Smooth muscle cell (in vitro differentiated cells): ENCODE measurements around the gene WIPF3. TPM values are rescaled to one million over a fixed set of nuclear protein-coding genes. Genes with fewer than 3 reads are reported as not detected.

Experiments used
- DNase-seq: peaks from one replicate; lab custom pipeline; 2025; ENCODE audit not compliant: unreplicated experiment; lab: John Stamatoyannopoulos, UW
- H2AFZ ChIP-seq: fragments of 200-600 bp; sonication (generic); 2 replicates; pipeline ENCODE4 v1.6.0; 2016; ENCODE audit warnings: antibody characterized with exemption, low read depth, mild to moderate bottlenecking
- H3F3A ChIP-seq: fragments of 200-600 bp; sonication (generic); 2 replicates; pipeline ENCODE4 v1.6.0; 2017; ENCODE audit warnings: antibody characterized with exemption, low read depth
- H3K27ac ChIP-seq: fragments of 200-600 bp; sonication (generic); 2 replicates; pipeline ENCODE4 v1.5.1; 2016; ENCODE audit warnings: low read depth, mild to moderate bottlenecking
- H3K27me3 ChIP-seq: fragments of 200-600 bp; sonication (generic); 2 replicates; pipeline ENCODE4 v1.6.1; 2016; ENCODE audit warnings: low read depth, mild to moderate bottlenecking
- H3K36me3 ChIP-seq: fragments of 200-600 bp; sonication (generic); 2 replicates; pipeline ENCODE4 v1.5.1; 2016; ENCODE audit warnings: low read depth
- H3K4me1 ChIP-seq: fragments of 200-600 bp; sonication (generic); 2 replicates; pipeline ENCODE4 v1.5.1; 2016; ENCODE audit warnings: low read depth
- H3K4me2 ChIP-seq: fragments of 200-600 bp; sonication (generic); 2 replicates; pipeline ENCODE4 v1.6.0; 2016; ENCODE audit warnings: mild to moderate bottlenecking
- H3K4me3 ChIP-seq: fragments of 200-600 bp; sonication (generic); 2 replicates; pipeline ENCODE4 v1.5.1; 2016; ENCODE audit warnings: mild to moderate bottlenecking
- H3K79me2 ChIP-seq: fragments of 200-600 bp; sonication (generic); 2 replicates; pipeline ENCODE4 v1.6.0; 2016; ENCODE audit warnings: low read depth, mild to moderate bottlenecking
- H3K9ac ChIP-seq: fragments of 200-600 bp; sonication (generic); 2 replicates; pipeline ENCODE4 v1.6.0; 2016; ENCODE audit warnings: low read depth
- H3K9me3 ChIP-seq: fragments of 200-600 bp; sonication (generic); replicated peaks from 2 replicates; pipeline ENCODE4 v1.5.1; 2016; ENCODE audit warnings: low read depth
- H4K20me1 ChIP-seq: fragments of 200-600 bp; sonication (generic); 2 replicates; pipeline ENCODE4 v1.6.0; 2016; ENCODE audit warnings: low read depth
- WGBS: methylation state at CpG from one replicate; pipeline ENCODE4 v1.1.7; 2016; ENCODE audit warnings: low lambda C conversion rate; 5-methylcytosine and 5-hydroxymethylcytosine counted together
- polyA plus RNA-seq: library from polyadenylated mRNA; unstranded; fragments of >200 nt; fragmentation: Nextera tagmentation; extraction: Ambion mirVana; gene quantifications from 2 replicates; pipeline ENCODE4 v1.2.1, GENCODE V29; 2016
- total RNA-seq: library from RNA; depleted of rRNA; stranded (reverse); fragments of >200 nt; gene quantifications from 2 replicates; pipeline ENCODE4 v1.2.3, GENCODE V29; 2014
- TF ChIP-seq, protein P1 (sequence below): fragments of 200-600 bp; sonication (generic); IDR thresholded peaks from 2 replicates; pipeline ENCODE4 v1.5.1; 2017; ENCODE audit warnings: borderline replicate concordance, mild to moderate bottlenecking, antibody characterized with exemption; ENCODE audit not compliant: insufficient read depth, poor library complexity, severe bottlenecking

Gene WIPF3
- total and polyA plus RNA-seq, 2 experiments from 2014 or later = 0.22 TPM; not detected in 1

DNA sequence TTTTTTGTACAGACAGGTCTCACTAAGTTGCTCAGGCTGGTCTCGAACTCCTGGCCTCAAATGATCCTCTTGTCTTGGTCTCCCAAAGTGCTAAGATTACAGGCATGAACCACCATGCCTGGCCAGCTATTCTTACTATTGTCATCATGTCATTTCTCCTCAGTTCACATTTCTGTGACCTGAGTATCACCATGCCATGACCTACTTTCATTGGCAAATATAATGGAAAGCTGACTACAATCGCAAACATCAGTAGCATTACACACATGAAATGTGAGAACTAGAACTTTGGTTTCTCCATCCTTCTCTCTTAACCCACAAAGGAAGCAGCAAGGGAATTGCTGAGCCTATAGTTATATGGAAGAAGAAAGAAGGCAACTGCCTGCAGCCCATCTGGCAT is 26.0 kb upstream of the WIPF3 start:
- Histone ChIP-seq H3K9ac (no peak overlapping the region), H3F3A (no peaks in the 10 kb centered on the region), H3K4me2 (no peak overlapping the region), H3K79me2 (no peaks in the 10 kb centered on the region), H3K9me3 (no peaks in the 10 kb centered on the region), H2AFZ (no peak overlapping the region), H3K27me3 (peaks cover 22% of the 10 kb centered on the region), H3K4me1 (no peaks in the 10 kb centered on the region), H3K36me3 (no peaks in the 10 kb centered on the region), H3K4me3 (no peak overlapping the region), H4K20me1 (no peaks in the 10 kb centered on the region), H3K27ac (no peak overlapping the region)
- TF ChIP-seq, protein P1, sequence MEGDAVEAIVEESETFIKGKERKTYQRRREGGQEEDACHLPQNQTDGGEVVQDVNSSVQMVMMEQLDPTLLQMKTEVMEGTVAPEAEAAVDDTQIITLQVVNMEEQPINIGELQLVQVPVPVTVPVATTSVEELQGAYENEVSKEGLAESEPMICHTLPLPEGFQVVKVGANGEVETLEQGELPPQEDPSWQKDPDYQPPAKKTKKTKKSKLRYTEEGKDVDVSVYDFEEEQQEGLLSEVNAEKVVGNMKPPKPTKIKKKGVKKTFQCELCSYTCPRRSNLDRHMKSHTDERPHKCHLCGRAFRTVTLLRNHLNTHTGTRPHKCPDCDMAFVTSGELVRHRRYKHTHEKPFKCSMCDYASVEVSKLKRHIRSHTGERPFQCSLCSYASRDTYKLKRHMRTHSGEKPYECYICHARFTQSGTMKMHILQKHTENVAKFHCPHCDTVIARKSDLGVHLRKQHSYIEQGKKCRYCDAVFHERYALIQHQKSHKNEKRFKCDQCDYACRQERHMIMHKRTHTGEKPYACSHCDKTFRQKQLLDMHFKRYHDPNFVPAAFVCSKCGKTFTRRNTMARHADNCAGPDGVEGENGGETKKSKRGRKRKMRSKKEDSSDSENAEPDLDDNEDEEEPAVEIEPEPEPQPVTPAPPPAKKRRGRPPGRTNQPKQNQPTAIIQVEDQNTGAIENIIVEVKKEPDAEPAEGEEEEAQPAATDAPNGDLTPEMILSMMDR = no peak
- whole genome bisulfite sequencing = 92% methylated on average over 2 of the region's 2 CpGs
- DNase-seq = no peak

DNA sequence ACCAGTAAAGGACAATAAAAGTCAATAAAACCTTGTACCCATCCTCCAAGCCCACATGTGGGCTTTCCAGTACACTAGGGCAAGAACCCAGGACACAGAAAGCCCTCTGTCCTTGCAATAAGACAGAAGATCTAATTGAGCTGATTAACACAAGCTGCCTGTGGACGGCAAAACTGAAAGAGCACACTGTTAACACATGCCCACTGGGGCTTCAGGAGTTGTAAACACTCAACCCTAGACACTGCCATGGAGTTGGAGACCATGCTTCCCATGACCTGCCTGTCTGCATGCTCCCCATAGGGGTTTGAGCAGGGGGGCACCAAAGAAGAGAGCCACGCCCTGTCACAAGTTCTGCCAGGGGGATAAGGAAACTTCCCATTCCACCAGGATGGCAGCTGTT is 22.6 kb upstream of the WIPF3 start:
- no peaks in the 10 kb centered on the region for H4K20me1 ChIP-seq
- no peak overlapping the region for H3K9ac ChIP-seq
- peaks cover 8% of the 10 kb centered on the region for H3K27me3 ChIP-seq
- no peak overlapping the region for H3K4me3 ChIP-seq
- no peak overlapping the region for H3K4me2 ChIP-seq
- no peak for DNase-seq
- H3K4me1 ChIP-seq = no peaks in the 10 kb centered on the region
- H3K79me2 ChIP-seq = no peaks in the 10 kb centered on the region
- H3K9me3 ChIP-seq = no peaks in the 10 kb centered on the region
- TF ChIP-seq, protein P1 = no peak
- H2AFZ ChIP-seq = no peak overlapping the region
- H3K27ac ChIP-seq = no peak overlapping the region
- WGBS = 91% methylated on average over 2 of the region's 2 CpGs
- no peaks in the 10 kb centered on the region for H3K36me3 ChIP-seq
- no peaks in the 10 kb centered on the region for H3F3A ChIP-seq

DNA sequence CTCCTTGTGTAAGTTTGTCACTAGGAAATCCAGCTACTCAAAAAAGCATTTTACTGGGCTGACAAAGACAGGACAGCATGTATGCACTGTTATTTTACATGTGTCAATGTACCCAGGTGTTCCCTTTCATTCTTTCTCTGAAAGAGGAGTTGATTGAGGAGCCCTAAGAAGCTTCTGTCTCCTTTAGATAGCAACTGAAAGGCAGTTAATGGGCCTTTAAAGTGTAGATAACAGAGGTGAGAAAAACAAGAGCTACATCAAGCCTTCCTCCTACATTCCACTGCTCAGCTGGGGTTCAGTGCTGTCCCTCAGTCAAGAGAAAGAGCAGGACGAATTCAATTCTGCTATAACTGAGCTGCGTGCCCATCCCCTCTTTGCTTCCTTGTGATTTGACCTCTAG is 12.8 kb upstream of the WIPF3 start:
- no peak overlapping the region for H3K4me3 ChIP-seq
- H3K27me3 ChIP-seq = peaks cover 12% of the 10 kb centered on the region
- DNase-seq = no peak
- H3K79me2 ChIP-seq = no peaks in the 10 kb centered on the region
- no peak overlapping the region for H3K4me2 ChIP-seq
- H3K9ac ChIP-seq = no peak overlapping the region
- H3K9me3 ChIP-seq = no peaks in the 10 kb centered on the region
- no peak overlapping the region for H2AFZ ChIP-seq
- WGBS = 11% methylated on average over 2 of the region's 2 CpGs
- peaks cover 3% of the 10 kb centered on the region for H3K4me1 ChIP-seq
- no peaks in the 10 kb centered on the region for H4K20me1 ChIP-seq
- no peaks in the 10 kb centered on the region for H3F3A ChIP-seq
- TF ChIP-seq, protein P1 = no peak
- H3K27ac ChIP-seq = no peak overlapping the region
- no peaks in the 10 kb centered on the region for H3K36me3 ChIP-seq

DNA sequence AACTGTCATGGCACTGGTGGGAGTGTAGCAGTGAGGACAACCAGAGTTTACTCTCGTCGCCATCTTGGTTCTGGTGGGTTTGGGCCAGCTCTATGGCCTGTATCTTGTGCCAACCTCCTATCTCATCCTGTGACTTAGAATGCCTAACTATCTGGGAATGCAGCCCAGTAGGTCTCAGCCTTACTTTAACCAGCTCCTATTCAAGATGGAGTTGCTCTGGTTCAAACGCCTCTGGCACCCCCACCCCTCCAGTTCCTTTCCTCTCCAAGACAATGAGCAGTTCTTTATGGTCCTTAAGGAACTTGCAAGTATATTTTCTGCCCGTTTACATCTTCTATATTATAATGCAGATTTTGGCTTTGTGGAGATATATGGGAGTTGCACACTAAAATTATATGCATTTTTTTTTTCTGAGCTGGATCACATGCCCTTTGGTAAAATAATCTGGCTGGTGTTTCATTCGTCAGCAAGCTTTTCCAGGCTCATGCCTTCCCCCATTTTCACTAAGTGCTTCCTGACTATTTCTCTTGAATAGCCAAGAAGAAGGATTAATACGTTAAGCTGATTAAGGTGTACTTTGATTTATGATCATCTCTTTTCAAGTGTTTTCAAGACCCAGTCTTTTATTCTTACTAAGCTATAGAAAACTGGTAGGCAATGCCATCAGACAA is 11.2 kb upstream of the WIPF3 start:
- Histone ChIP-seq H4K20me1 (no peaks in the 10 kb centered on the region), H3F3A (no peaks in the 10 kb centered on the region), H3K27me3 (peaks cover 16% of the 10 kb centered on the region), H3K4me1 (peaks cover 3% of the 10 kb centered on the region), H3K4me2 (no peak overlapping the region), H3K27ac (no peak overlapping the region), H3K36me3 (no peaks in the 10 kb centered on the region), H3K4me3 (no peak overlapping the region), H3K9me3 (no peaks in the 10 kb centered on the region), H3K9ac (no peak overlapping the region), H3K79me2 (no peaks in the 10 kb centered on the region), H2AFZ (no peak overlapping the region)
- TF ChIP-seq, protein P1 = no peak
- DNase-seq = no peak
- 82% methylated on average over 6 of the region's 6 CpGs for WGBS
